ENCODE measurements around the gene CAAP1. TPM values are rescaled to one million over a fixed set of nuclear protein-coding genes. Genes with fewer than 3 reads are reported as not detected.
A peak's percentile ranks its signal among the peaks of the same experiment; 100 is the strongest.

CAAP1 gene
- total RNA-seq = 26.3 and 33.4 TPM in 2 replicates

- peak within 1 kb of the TSS; percentile 92 for H3K4me3 ChIP-seq (ENCODE audit: low read depth, low read length)
- no peaks in the 10 kb centered on the region for H3K27me3 ChIP-seq (ENCODE audit: control insufficient read depth, insufficient read depth, low read length)
- TF ChIP-seq CTCF (IDR thresholded peaks at IDR 0.05; ENCODE audit: insufficient read depth, low read length, poor library complexity, severe bottlenecking) = peak; percentile 54
- peak; percentile 70 for DNase-seq (ENCODE audit: low read depth)
- no peaks in the 10 kb centered on the region for H3K36me3 ChIP-seq (ENCODE audit: control insufficient read depth, insufficient read depth, low read length)
These were observed at the start of gene CAAP1 for GRCh38 chr9:26892251-26893029. TSS of gene CAAP1 (minus strand) at chr9:26892802. CDS start at chr9:26892715, 87 bp downstream.

GRCh38 chr9:26940779-26941178 is 48.2 kb upstream of the CAAP1 start:
- no peaks in the 10 kb centered on the region for H3K27me3 ChIP-seq (ENCODE audit: control insufficient read depth, insufficient read depth, low read length)
- TF ChIP-seq CTCF (IDR thresholded peaks at IDR 0.05; ENCODE audit: insufficient read depth, low read length, poor library complexity, severe bottlenecking) = no peak
- no peaks in the 10 kb centered on the region for H3K36me3 ChIP-seq (ENCODE audit: control insufficient read depth, insufficient read depth, low read length)
- no peak for DNase-seq (ENCODE audit: low read depth)
- no peak overlapping the region for H3K4me3 ChIP-seq (ENCODE audit: low read depth, low read length)

GRCh38 chr9:26939955-26940711 is 47.5 kb upstream of the CAAP1 start:
- no peak for TF ChIP-seq CTCF (IDR thresholded peaks at IDR 0.05; ENCODE audit: insufficient read depth, low read length, poor library complexity, severe bottlenecking)
- H3K4me3 ChIP-seq (ENCODE audit: low read depth, low read length) = no peak overlapping the region
- H3K36me3 ChIP-seq (ENCODE audit: control insufficient read depth, insufficient read depth, low read length) = no peaks in the 10 kb centered on the region
- DNase-seq (ENCODE audit: low read depth) = no peak
- H3K27me3 ChIP-seq (ENCODE audit: control insufficient read depth, insufficient read depth, low read length) = no peaks in the 10 kb centered on the region

- DNase-seq (ENCODE audit: low read depth) = no peak
- Histone ChIP-seq H3K4me3 (ENCODE audit: low read depth, low read length) (no peak overlapping the region), H3K36me3 (ENCODE audit: control insufficient read depth, insufficient read depth, low read length) (no peaks in the 10 kb centered on the region), H3K27me3 (ENCODE audit: control insufficient read depth, insufficient read depth, low read length) (no peaks in the 10 kb centered on the region)
- no peak for TF ChIP-seq CTCF (IDR thresholded peaks at IDR 0.05; ENCODE audit: insufficient read depth, low read length, poor library complexity, severe bottlenecking)
These were observed 45.3 kb upstream of the CAAP1 start for GRCh38 chr9:26937816-26938371.

GRCh38 chr9:26935847-26936246 is 43.2 kb upstream of the CAAP1 start:
- no peak for TF ChIP-seq CTCF (IDR thresholded peaks at IDR 0.05; ENCODE audit: insufficient read depth, low read length, poor library complexity, severe bottlenecking)
- no peaks in the 10 kb centered on the region for H3K27me3 ChIP-seq (ENCODE audit: control insufficient read depth, insufficient read depth, low read length)
- H3K36me3 ChIP-seq (ENCODE audit: control insufficient read depth, insufficient read depth, low read length) = no peaks in the 10 kb centered on the region
- DNase-seq (ENCODE audit: low read depth) = no peak
- H3K4me3 ChIP-seq (ENCODE audit: low read depth, low read length) = no peak overlapping the region
